ENCODE data around the gene PRKCZ. TPM values are rescaled to one million over a fixed set of nuclear protein-coding genes. Genes with fewer than 3 reads are reported as not detected.

PRKCZ gene
- polyA plus RNA-seq, 3 donors = 2.4 to 12.0 (median 4.3) TPM

DNA sequence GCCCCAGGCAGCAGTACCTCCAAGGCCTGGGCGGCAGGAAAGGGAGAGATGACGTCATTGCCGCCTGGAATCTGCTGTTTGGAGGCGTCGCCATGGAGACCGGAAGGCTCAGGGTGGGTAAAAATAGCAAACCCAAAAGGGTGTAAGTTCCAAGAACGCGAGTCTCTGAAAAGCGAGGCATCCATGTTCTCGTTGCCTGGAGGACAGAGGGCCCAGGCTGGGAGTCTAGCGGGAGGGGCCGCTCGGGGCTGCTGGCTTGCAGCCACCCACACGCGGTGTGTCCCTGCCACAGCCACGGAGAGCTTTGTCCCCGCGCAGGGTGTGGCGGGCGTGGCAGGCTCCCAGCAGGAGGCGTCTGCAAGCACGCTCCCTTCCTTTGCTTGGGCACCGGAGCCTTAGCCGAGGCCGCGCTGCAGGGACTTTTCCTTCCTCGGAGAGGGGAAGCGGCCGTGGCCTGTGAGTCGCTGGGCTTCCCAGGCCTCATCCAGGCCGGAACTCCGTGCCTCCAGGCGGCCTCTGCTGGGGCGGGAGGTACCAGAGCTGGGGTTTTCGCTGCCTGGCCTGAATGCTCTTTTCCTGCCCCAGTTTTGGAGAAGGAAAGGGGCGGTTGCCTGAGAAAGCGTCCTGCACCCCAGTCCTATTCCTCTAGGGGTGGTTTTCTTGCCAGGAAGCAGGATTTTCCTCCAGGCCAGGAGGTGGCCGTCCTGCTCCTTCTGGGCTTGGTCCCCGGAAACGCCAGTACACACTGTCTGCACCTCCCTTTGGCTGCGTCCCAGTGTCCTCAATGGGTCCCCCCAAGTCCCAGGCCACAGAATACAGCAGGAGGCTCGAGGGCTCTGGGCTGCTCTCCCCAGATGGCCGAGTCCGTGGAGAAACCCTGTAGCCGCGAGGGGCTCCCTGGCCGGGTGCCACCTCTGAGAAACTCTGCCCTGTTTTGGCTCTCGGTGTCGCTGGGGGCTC, 162.6 kb downstream of the PRKCZ start:
- peak overlapping the region; percentile 88 for H3K27ac ChIP-seq (ENCODE audit: low read depth, low read length)
- 7 to 20% (median 7%) methylated on average over 46 to 49 of the region's 49 CpGs for WGBS, 3 donors

DNA sequence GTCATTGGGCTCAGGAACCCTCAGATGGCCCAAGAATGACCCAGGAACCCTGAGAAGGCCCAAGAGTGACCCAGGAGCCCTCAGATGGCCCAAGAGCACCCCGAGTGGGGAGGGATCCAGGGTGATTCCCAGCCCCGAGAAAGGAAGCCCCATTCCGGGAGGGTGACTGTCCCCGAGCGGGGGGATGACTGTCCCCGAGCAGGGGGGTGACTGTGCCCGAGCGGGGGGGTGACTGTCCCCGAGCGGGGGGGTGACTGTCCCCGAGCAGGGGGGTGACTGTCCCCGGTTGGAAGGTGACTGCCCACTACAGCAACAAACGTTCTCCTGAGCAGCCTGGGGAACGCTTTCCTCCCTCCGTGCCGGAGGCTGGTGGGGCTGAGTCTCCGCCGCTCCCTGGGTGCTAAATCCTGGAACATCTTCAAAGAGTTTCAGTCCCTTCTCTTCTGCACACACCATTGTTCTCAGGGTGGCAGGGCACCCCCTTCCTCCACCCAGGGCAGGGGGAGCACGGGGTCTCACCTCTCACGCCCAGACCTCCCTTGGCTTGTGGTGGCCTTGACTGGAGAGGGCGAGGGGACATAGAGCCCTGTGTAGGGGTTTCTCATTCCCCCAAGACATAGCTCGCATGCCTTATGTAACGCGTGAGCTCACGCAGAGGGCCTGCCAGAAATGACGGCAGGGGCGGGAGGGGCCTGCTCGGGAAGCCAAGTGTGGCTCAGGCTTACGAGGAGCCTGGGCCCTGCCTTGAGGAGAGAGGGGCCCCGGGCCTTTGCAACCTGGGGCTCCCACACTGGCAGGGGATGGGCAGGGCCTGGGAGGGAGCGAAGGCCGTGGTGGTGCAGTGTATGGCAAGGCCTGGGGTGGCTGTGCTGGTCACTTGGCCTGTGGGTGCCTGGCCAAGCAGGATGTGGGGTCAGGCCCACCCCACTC, 163.6 kb downstream of the PRKCZ start:
- peak overlapping the region; percentile 88 for H3K27ac ChIP-seq (ENCODE audit: low read depth, low read length)

DNA sequence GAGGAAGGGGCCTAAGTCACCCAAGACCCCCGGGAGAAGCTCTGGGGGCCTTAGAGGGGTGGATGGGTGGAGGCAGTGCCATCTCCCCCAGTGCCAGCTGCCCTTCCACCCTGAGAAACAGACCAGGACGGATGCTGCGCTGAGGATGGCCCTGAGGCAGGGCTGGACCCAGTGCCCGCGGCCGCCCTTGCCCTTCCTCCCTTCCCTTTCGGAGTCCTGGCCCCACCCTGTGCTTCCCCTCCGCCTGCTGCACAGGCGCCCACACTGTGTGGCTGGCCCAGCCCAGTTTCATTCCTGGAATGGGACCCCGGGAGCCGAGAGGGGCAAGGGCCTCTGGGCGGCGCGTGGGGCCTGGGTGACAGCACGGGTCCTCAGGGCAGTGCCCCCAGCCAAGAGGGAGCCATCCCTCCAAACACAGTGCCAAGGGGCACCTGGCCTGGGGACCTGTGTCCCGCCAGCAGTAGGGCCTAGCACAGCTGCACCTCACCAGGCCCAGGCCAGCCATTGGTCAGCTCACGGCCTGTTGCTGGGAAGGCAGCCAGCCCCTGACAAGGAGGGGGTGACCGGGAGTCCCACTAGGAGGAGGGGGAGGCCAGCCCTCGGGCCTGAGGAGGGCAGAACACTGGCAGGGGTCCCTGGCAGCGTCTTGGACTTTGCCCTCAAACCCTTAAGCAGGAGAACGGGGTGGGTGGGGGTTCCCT, 164.5 kb downstream of the PRKCZ start:
- peak overlapping the region; percentile 39 for H3K27ac ChIP-seq (ENCODE audit: low read depth, low read length)
- 31 to 61% (median 45%) methylated on average over 21 of the region's 21 CpGs for WGBS, 3 donors

More for the DNA sequence above, 163.6 kb downstream of the PRKCZ start:
- 36 to 73% (median 44%) methylated on average over 29 to 32 of the region's 32 CpGs for WGBS, 3 donors

DNA sequence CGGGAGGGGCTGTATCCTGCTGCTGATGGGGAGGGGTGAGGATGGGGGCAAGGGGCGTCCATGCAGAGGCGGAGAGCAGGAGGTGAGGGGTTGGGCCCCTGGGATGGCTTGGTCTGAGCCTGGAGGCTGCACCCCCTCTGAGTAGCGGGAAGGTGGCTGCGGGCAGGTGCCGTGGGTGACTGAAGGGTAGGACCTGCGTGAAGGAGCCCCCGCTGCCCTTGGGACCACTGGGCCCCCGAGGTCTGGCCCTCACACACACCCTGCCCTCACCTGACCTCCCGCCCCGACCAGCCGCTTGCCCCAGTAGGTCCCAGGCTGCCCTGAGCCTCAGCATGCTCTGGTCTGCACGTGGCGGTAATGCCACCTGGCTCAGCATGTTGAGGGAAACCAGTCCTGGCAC, 165.1 kb downstream of the PRKCZ start:
- H3K27ac ChIP-seq (ENCODE audit: low read depth, low read length) = peak overlapping the region; percentile 39
- 92 to 95% (median 94%) methylated on average over 13 to 14 of the region's 14 CpGs for WGBS, 3 donors

DNA sequence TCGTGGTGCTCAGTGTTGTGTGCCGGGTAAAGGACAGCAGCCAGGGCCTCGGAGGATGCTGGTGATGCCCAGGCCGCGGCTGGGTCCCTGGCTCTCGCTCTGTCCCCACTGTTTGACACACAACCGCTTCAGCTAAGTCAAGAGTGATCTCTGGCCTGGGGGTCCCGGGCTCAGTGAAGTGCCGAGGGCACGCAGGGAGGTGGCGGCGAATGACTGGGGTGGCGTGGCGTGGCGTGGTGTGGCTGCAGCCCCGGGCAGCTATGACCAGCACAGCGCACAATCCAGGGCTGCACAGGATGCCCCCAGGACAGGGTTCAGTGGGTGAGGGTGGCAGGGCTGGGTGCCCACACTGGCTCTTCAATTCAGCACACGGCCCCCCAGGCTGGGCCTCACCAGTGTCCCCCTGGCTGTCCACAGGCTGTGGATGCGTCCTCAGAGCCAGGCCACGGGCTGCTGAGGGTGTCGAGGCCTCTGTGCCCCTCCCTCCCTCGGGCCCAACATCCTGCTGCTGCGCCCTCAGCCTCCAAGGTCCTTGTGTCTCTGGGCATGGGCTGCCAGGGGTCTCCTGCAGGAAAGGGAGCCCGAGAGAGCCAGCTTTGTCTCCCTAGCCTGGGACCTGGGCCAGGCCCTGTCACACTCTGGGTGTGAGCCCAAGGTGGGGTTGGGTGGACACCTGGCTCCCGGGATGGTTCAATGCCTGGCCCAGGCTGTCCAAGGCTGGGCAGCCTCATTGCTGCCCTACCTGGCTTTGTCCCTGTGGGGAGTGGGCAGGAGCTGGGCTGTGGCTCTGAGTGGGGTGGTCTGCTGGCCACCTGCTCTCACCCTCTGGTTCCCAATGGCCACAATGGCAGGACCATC, 165.9 kb downstream of the PRKCZ start:
- H3K27ac ChIP-seq (ENCODE audit: low read depth, low read length) = no peak overlapping the region
- 88 to 95% (median 92%) methylated on average over 25 of the region's 25 CpGs for WGBS, 3 donors

DNA sequence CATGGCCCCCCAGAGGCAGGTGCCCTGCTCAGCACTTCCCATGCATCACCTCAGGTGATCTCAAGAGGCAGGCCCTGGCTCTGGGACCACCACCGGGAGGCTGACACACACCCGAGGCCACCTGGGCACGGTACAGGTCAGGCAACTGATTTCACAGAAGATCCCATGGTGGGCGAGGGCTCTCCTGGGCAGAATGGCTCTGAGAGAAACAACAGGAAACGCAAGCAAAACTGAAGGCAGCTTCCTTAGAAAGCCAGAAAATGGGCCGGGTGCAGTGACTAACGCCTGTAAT, 166.5 kb downstream of the PRKCZ start:
- no peak overlapping the region for H3K27ac ChIP-seq (ENCODE audit: low read depth, low read length)
- 77 to 85% (median 84%) methylated on average over 7 of the region's 7 CpGs for WGBS, 3 donors

DNA sequence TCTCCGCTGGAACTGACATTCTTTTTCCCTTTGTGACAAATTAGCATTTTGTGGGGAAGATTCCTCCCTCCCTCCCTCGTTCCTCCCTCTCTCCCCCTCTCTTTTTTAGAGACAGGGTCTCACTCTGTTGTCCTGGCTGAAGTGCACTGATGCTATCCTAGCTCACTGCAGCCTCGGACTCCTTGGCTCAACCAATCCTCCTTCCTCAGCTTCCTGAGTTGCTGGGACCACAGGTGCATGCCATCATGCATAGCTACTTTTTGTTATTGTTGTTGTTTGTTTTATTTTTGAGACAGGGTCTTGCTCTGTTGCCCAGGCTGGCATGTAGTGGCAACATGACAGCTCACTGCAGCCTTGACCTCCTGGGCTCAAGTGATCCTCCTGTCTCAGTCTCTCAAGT, 171.1 kb downstream of the PRKCZ start:
- no peak overlapping the region for H3K27ac ChIP-seq (ENCODE audit: low read depth, low read length)
- WGBS, 3 donors = 82 to 90% (median 89%) methylated on average over 3 of the region's 3 CpGs

DNA sequence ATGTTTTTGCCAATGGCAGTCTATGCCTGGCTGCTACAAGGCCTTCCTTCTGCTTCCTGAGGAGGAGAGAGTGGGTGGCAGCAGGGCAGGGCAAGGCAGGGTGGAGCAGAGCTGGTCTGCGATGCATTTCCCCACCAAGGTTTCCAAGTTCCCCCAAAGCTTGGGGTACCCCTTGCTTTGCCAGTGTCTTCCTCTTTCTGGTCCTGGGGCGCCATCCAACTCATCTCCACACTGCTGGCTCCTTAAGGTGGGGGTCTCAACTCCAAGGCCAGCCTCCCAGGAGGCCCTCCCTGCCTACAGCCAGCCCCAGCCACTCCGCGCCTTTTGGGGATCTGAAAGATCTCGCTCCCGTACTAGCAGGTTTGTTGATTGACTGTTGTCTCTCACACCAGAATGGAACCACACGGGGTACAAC, 174.0 kb downstream of the PRKCZ start:
- H3K27ac ChIP-seq (ENCODE audit: low read depth, low read length) = no peak overlapping the region
- WGBS, 3 donors = 80 to 91% (median 84%) methylated on average over 7 of the region's 7 CpGs

DNA sequence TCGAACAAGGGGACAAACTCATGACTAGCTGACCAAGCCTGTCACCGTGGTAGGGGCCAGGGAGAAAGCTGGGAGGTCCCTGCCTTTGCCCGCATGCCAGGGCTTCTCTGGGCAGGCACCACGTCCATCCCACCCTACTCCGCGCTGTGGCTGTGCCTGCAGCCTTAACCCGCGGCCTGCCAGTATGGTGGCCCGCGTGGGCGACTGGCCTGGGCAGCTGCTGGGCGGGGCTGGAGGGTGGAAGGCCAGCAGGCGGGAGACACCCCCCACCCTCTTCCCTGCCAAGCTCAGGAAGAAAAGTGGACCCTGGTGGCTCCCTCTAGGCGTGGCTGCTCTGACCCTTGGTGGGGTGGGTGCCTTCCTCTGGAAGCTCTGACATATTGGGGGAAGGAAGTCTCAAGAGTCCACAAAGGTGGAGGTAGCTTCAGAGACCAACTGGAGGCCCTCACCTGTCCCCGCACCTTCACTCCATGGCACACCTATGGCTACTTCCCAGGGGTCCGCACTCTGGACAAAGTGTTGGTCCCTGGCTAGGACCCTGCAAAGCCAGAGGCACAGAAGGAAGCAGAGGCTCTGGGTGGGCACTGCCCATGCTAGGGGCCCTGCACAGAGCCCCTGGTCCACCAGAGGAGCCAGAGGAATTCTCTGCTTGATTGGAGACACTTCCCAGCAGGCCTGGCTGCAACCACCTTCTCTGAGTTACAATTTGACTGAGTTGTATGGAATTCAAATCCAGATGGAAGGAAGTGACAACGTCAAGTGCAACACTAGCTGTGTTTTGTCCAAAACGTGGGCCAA, 174.6 kb downstream of the PRKCZ start:
- WGBS, 3 donors = 78 to 86% (median 82%) methylated on average over 18 of the region's 18 CpGs
- H3K27ac ChIP-seq (ENCODE audit: low read depth, low read length) = no peak overlapping the region

DNA sequence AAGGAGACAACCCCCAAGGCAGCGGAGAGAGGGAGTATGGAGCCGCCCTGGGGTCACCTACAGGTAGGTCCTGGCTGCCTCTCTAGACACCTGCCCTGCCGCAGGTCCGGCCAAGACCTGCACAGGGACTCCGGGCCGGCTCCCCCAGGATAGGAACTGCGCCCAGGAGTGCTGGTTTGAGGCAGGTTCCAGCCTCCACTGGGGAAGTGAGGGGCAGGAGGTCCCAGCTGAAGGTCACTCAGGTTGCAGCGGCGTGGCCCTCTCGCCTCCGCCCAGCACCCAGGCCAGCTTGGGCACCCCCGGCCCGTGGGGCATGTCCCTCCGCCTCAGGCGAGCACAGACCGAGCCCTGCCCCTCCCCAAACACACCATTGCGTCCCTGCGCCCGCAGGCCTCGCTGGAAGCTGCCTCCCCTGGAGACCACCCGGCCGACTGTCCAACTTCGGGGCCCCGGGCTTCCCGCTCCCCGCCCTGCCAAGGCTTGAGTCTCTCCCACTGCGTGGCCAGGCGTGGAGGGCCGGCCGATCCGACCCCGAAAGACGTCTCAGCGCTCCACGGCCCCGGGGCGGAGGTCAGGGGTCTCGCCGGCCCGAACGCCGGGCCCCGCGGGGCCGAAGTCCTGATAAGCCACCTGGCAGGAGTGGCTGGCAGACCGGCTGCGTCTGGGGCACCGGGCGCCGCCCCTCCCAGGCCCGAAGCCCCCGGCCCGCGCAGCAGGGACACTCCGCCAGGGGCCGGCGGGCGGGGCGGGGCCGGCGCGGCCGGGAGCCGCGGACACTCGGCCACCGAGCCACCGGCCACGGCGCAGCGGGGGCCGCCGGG, 176.5 kb downstream of the PRKCZ start:
- 19 to 24% (median 20%) methylated on average over 54 to 73 of the region's 73 CpGs for WGBS, 3 donors
- H3K27ac ChIP-seq (ENCODE audit: low read depth, low read length) = peak overlapping the region; percentile 83

DNA sequence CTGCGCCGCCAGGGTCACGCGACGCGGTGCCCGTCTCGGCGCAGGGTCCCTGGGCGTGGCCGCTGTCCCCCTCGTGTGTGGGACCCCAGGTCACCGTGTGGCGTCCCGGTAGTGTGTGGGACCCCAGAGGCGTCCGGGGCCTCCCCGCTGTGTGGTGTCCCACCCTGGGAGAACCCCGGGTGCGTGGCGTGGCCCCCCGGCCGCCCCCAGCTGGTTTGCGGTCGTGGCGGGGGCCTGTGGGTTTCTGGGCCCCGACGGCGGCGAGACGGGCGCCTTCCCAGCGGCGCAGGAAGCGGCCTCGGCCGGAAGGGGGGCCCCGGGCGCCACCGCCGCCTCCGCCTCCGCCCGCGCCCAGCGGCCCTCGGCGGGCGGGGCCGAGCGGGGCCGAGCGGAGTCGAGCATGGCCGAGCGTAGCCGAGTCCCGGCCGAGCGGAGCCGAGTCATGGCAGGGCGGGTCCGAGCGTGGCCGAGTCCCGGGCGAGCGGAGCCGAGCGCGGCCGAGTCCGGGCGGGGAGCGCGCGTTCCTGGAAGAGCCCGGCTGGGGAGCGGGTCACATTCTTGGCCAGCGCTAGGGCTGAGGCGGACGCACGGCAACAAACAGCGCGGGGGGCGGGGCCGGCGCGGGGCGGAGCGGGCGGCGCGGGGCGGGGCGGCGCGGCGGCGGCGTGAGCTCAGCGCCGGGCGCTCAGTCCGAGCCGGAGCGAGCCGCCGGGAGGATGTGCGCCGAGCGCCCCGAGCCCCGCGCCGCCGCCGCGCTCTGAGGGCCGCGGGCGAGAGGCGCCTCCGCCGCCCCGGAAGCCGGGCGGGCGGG, 177.3 kb downstream of the PRKCZ start:
- peak overlapping the region; percentile 83 for H3K27ac ChIP-seq (ENCODE audit: low read depth, low read length)
- WGBS, 3 donors = 0% methylated on average over 67 to 121 of the region's 129 CpGs

DNA sequence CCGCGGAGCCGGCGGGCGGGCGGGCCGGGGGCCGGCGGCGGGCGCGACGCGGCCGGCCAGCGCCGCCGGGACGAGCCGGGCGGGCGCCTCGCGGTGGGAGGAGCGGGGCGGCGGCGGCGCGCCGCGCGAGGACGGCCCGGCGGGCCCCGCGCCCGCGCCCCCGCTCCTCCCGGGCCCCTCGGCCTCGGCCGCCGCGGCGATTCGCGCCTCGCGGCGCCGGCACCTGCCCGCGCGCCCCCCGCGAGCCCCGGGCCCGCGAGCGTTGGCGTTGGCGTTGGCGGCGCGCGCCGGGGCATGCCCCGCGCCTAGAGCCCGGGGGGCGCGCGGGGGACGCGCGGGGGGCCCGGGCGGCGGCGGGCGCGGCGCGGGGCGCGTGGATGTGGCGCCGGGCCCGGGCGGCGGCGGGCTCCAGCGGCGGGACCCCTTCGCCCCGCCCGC, 178.0 kb downstream of the PRKCZ start, which contains the start of gene SKI:
Gene SKI (plus strand): TSS at position 163 of the 438 bp plus-strand sequence. CDS start 448 bp downstream, outside the sequence.
- peak within 1 kb of the TSS; percentile 83 for H3K27ac ChIP-seq (ENCODE audit: low read depth, low read length)
- 0 to 1% (median 0%) methylated on average over 5 to 58 of the region's 100 CpGs for WGBS, 3 donors

DNA sequence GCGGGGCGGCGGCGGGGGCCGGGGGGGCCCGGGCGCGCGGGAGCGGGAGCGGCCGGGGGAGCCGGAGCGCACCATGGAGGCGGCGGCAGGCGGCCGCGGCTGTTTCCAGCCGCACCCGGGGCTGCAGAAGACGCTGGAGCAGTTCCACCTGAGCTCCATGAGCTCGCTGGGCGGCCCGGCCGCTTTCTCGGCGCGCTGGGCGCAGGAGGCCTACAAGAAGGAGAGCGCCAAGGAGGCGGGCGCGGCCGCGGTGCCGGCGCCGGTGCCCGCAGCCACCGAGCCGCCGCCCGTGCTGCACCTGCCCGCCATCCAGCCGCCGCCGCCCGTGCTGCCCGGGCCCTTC, 178.5 kb downstream of the PRKCZ start:
- WGBS, 3 donors = 0 to 3% (median 2%) methylated on average over 21 to 47 of the region's 50 CpGs
- H3K27ac ChIP-seq (ENCODE audit: low read depth, low read length) = peak overlapping the region; percentile 2

DNA sequence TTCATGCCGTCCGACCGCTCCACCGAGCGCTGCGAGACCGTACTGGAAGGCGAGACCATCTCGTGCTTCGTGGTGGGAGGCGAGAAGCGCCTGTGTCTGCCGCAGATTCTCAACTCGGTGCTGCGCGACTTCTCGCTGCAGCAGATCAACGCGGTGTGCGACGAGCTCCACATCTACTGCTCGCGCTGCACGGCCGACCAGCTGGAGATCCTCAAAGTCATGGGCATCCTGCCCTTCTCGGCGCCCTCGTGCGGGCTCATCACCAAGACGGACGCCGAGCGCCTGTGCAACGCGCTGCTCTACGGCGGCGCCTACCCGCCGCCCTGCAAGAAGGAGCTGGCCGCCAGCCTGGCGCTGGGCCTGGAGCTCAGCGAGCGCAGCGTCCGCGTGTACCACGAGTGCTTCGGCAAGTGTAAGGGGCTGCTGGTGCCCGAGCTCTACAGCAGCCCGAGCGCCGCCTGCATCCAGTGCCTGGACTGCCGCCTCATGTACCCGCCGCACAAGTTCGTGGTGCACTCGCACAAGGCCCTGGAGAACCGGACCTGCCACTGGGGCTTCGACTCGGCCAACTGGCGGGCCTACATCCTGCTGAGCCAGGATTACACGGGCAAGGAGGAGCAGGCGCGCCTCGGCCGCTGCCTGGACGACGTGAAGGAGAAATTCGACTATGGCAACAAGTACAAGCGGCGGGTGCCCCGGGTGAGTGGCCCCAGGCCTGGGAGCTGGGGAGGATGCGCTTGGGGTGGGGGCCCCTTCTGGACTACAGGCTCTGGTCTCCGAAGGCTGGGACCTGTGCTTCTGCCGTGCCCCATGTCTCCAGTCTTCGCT, 179.0 kb downstream of the PRKCZ start:
- peak overlapping the region; percentile 2 for H3K27ac ChIP-seq (ENCODE audit: low read depth, low read length)
- WGBS, 3 donors = 5 to 10% (median 7%) methylated on average over 76 to 77 of the region's 77 CpGs

Measured in adipose tissue (tissue), 3 donors.